Mesenchymal stem cell (in vitro differentiated cells and primary cell): ENCODE data around the gene TVP23A.
"Not testable (repeated sequence)": the region's sequence is repeated elsewhere in the genome, so short reads cannot be mapped to it uniquely, and the experiment has no call there.

Experiments
- DNase-seq: peaks from one replicate; pipeline ENCODE4 v3.0.0-alpha.2; 2013
- H2AFZ ChIP-seq: one replicate; pipeline ENCODE4 v1.6.1; 2013; ENCODE audit warnings: low read depth, mild to moderate bottlenecking, control low read depth, inconsistent platforms, low read length, moderate library complexity
- H2AK5ac ChIP-seq: 2 replicates; pipeline ENCODE4 v1.6.1; 2013; ENCODE audit warnings: low read length, moderate library complexity, mild to moderate bottlenecking, inconsistent platforms; ENCODE audit not compliant: severe bottlenecking
- H2BK120ac ChIP-seq: one replicate; pipeline ENCODE4 v1.6.1; 2013; ENCODE audit warnings: low read depth, mild to moderate bottlenecking, inconsistent platforms, low read length, moderate library complexity
- H2BK12ac ChIP-seq, 2 experiments: one replicate each; pipeline ENCODE4 v1.6.1; 2013; ENCODE audit warnings: inconsistent platforms in 2 of 2, low read length in 2 of 2, mild to moderate bottlenecking in 2 of 2, moderate library complexity in 2 of 2, control low read depth in 1 of 2
- H2BK15ac ChIP-seq: one replicate; pipeline ENCODE4 v1.6.1; 2013; ENCODE audit warnings: mild to moderate bottlenecking, low read depth, inconsistent platforms; ENCODE audit not compliant: poor library complexity, severe bottlenecking
- H2BK5ac ChIP-seq: 2 replicates; pipeline ENCODE4 v1.6.1; 2013; ENCODE audit warnings: low read depth, mild to moderate bottlenecking, low read length, control low read depth, inconsistent platforms; ENCODE audit not compliant: poor library complexity, severe bottlenecking
- H3K14ac ChIP-seq, 2 experiments: one replicate each; pipeline ENCODE4 v1.6.1; 2013; ENCODE audit warnings: inconsistent platforms in 2 of 2, low read length in 2 of 2, control low read depth in 1 of 2, mild to moderate bottlenecking in 1 of 2, moderate library complexity in 1 of 2
- H3K18ac ChIP-seq, 2 experiments: one replicate each; pipeline ENCODE4 v1.6.1; 2013; ENCODE audit warnings: inconsistent platforms in 2 of 2, low read length in 2 of 2, control low read depth in 1 of 2, low read depth in 1 of 2, mild to moderate bottlenecking in 1 of 2
- H3K23ac ChIP-seq, 2 experiments: one replicate each; pipeline ENCODE4 v1.6.1; 2013; ENCODE audit warnings: inconsistent platforms in 2 of 2, low read length in 2 of 2, mild to moderate bottlenecking in 2 of 2, moderate library complexity in 2 of 2, control low read depth in 1 of 2
- H3K27ac ChIP-seq: 2 replicates; pipeline ENCODE4 v1.5.1; 2013; ENCODE audit warnings: mild to moderate bottlenecking, moderate library complexity, low read length, control low read depth, inconsistent platforms; ENCODE audit not compliant: poor library complexity, severe bottlenecking
- H3K27me3 ChIP-seq, 2 experiments: 2 replicates each; pipeline versions ENCODE4 v1.6.1 to v1.7.0; 2013; ENCODE audit warnings: low read length in 2 of 2, mild to moderate bottlenecking in 2 of 2, moderate library complexity in 2 of 2, control low read depth in 1 of 2, inconsistent platforms in 1 of 2; ENCODE audit not compliant: control insufficient read depth in 1 of 2, insufficient read depth in 1 of 2
- H3K36me3 ChIP-seq, 2 experiments: 2 replicates each; pipeline versions ENCODE4 v1.6.1 to v1.7.0; 2013; ENCODE audit warnings: low read length in 2 of 2, control low read depth in 1 of 2, inconsistent platforms in 1 of 2, low read depth in 1 of 2, mild to moderate bottlenecking in 1 of 2; ENCODE audit not compliant: insufficient read depth in 2 of 2, control insufficient read depth in 1 of 2
- H3K4ac ChIP-seq, 2 experiments: one replicate each; pipeline ENCODE4 v1.6.1; 2013; ENCODE audit warnings: inconsistent platforms in 2 of 2, low read length in 2 of 2, mild to moderate bottlenecking in 2 of 2, moderate library complexity in 2 of 2, control low read depth in 1 of 2, low read depth in 1 of 2
- H3K4me1 ChIP-seq: 2 replicates; pipeline ENCODE4 v1.6.1; 2013; ENCODE audit warnings: low read depth, low read length, control low read depth; ENCODE audit not compliant: control insufficient read depth, insufficient read depth
- H3K4me2 ChIP-seq: 2 replicates; pipeline ENCODE4 v1.6.1; 2013; ENCODE audit warnings: low read length, mild to moderate bottlenecking, inconsistent platforms; ENCODE audit not compliant: poor library complexity, severe bottlenecking
- H3K4me3 ChIP-seq, 2 experiments: 2 replicates each; pipeline versions ENCODE4 v1.5.1 to v1.7.0; 2013; ENCODE audit warnings: low read length in 2 of 2, mild to moderate bottlenecking in 2 of 2, control low read depth in 1 of 2, low read depth in 1 of 2; ENCODE audit not compliant: insufficient read depth in 1 of 2
- H3K79me1 ChIP-seq: replicated peaks from 2 replicates; pipeline ENCODE4 v1.6.1; 2013; ENCODE audit warnings: mild to moderate bottlenecking, control low read depth, low read length, inconsistent platforms; ENCODE audit not compliant: poor library complexity, severe bottlenecking
- H3K9ac ChIP-seq: 2 replicates; pipeline ENCODE4 v1.7.0; 2013; ENCODE audit warnings: mild to moderate bottlenecking, low read length, moderate library complexity
- H3K9me3 ChIP-seq: 2 replicates; pipeline ENCODE4 v1.7.0; 2013; ENCODE audit warnings: mild to moderate bottlenecking, low read length; ENCODE audit not compliant: control insufficient read depth
- H4K8ac ChIP-seq: one replicate; pipeline ENCODE4 v1.6.1; 2013; ENCODE audit warnings: inconsistent platforms, mild to moderate bottlenecking, low read length, moderate library complexity
- H4K91ac ChIP-seq: one replicate; pipeline ENCODE4 v1.6.1; 2013; ENCODE audit warnings: mild to moderate bottlenecking, low read length, inconsistent platforms
- WGBS: methylation state at CpG from one replicate; pipeline ENCODE4 v1.1.7; 2013; ENCODE audit warnings: mixed read lengths; 5-methylcytosine and 5-hydroxymethylcytosine counted together

TVP23A gene

DNA sequence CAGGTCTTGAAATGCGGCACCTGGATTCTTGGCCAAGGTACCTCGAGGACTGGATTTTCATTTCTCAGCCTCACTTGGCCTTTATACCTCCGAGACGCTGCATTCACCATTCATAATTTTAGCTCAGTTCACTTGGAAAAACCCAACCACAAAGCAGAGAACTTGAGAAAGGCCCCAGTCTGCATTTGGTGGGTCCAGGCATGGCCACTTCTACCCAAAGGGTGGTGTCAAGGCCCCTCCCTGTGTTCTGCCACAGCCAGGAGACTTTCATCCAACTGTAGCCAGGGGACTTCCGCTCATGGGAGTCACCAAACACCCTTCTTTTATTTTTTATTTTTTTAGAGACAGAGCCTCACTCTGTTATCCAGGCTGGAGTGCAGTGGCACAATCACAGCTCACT is 14.7 kb upstream of the TVP23A start:
- peaks cover 7% of the 10 kb centered on the region for H3K9me3 ChIP-seq
- no peaks in the 10 kb centered on the region for H3K36me3 ChIP-seq
- no peak overlapping the region for H4K91ac ChIP-seq
- H3K18ac ChIP-seq, result no peak overlapping the region
- H4K8ac ChIP-seq, result no peak overlapping the region
- no peak overlapping the region for H3K4me3 ChIP-seq
- H3K27me3 ChIP-seq, result peaks cover 10 to 29% of the 10 kb centered on the region in 2 experiments
- no peak for DNase-seq
- H3K4ac ChIP-seq, result no peak overlapping the region
- no peak overlapping the region for H2BK15ac ChIP-seq
- H3K4me2 ChIP-seq, result no peak overlapping the region
- no peaks in the 10 kb centered on the region for H3K4me1 ChIP-seq
- H3K27ac ChIP-seq, result no peak overlapping the region
- H2BK5ac ChIP-seq, result no peak overlapping the region
- H2AK5ac ChIP-seq, result no peak overlapping the region
- no peaks in the 10 kb centered on the region for H3K79me1 ChIP-seq
- no peak overlapping the region for H3K23ac ChIP-seq
- no peak overlapping the region for H2AFZ ChIP-seq
- 85% methylated on average over 5 of the region's 5 CpGs for whole genome bisulfite sequencing
- H2BK120ac ChIP-seq, result no peak overlapping the region
- H3K9ac ChIP-seq, result no peak overlapping the region
- H3K14ac ChIP-seq, result no peak overlapping the region
- H2BK12ac ChIP-seq, result no peak overlapping the region

DNA sequence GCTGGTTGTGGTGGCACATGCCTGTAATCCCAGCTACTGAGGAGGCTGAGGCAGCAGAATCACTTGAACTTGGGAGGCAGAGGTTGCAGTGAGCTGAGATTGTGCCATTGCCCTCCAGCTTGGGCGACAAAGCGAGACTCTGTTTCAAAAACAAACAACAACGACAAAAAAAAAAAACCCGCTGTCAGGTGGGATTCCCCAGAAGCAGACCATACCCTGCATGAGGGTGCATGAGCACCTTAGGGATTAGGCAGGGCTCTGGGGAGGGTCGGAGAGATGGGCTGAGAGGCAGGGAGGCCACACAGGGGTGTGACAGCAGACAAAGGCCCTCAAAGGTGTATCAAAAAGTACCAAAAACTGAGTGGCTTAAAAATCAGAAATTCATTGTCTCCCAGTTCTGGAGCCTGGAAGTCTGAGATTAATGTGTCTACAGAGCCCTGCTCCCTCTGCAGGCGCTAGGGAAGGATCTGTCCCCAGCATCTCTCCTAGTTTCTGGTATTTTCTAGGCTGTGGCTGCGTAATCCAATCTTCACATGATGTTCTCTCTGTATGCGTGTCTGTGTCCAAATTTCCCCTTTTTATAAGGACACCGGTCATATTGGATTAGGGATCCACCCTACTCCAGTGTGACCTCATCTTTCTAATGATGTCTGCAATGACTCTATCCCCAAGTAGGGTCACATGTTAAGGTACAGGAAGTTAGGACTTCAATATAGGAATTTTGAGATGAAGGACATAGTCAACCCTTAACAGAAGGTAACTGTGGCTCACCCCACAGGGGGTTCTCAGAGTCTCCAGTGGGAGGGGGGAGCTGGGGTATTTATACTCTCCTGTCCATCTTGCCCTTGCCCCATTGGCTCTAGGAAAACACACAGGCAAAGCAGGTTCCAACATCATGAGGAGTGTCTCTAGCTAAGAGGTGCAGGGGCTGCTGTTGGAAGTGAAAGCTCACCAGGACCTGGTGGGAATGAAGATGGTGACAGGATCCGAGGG is 13.6 kb upstream of the TVP23A start:
- no peak overlapping the region for H3K9ac ChIP-seq
- H2BK15ac ChIP-seq, result no peak overlapping the region
- H3K27me3 ChIP-seq, result peaks cover under 1 to 29% of the 10 kb centered on the region in 2 experiments
- H3K23ac ChIP-seq, result no peak overlapping the region
- no peak overlapping the region for H3K4me2 ChIP-seq
- DNase-seq, result no peak
- H3K18ac ChIP-seq, result no peak overlapping the region
- H3K4me1 ChIP-seq, result no peaks in the 10 kb centered on the region
- H3K9me3 ChIP-seq, result peaks cover 7% of the 10 kb centered on the region
- H3K4me3 ChIP-seq, result no peak overlapping the region
- no peak overlapping the region for H3K27ac ChIP-seq
- no peak overlapping the region for H4K8ac ChIP-seq
- H2BK5ac ChIP-seq, result no peak overlapping the region
- H3K36me3 ChIP-seq, result no peaks in the 10 kb centered on the region
- no peak overlapping the region for H2BK120ac ChIP-seq
- no peak overlapping the region for H2AFZ ChIP-seq
- no peak overlapping the region for H3K14ac ChIP-seq
- no peak overlapping the region for H2AK5ac ChIP-seq
- no peaks in the 10 kb centered on the region for H3K79me1 ChIP-seq
- H2BK12ac ChIP-seq, result no peak overlapping the region
- no peak overlapping the region for H4K91ac ChIP-seq
- no peak overlapping the region for H3K4ac ChIP-seq
- WGBS, result 74% methylated on average over 10 of the region's 10 CpGs

DNA sequence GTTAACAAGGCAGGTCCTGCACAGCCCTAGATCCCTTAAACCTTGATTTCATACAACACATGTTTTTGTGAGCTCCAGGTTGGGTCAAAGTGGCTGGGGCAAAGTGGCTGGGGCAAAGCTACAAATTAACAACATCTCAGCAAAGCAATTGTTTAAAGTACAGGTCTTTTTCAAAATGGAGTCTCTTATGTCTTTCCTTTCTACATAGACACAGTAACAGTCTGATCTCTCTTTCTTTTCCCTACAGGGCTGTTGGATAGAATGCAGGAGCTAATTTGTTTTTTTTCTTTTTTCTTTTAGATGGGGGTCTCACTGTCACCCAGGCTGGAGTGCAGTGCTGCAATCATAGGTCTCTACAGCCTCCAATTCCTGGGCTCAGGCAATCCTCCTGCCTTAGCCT is 11.6 kb upstream of the TVP23A start:
- H2BK5ac ChIP-seq, H4K91ac ChIP-seq: not testable (repeated sequence)

DNA sequence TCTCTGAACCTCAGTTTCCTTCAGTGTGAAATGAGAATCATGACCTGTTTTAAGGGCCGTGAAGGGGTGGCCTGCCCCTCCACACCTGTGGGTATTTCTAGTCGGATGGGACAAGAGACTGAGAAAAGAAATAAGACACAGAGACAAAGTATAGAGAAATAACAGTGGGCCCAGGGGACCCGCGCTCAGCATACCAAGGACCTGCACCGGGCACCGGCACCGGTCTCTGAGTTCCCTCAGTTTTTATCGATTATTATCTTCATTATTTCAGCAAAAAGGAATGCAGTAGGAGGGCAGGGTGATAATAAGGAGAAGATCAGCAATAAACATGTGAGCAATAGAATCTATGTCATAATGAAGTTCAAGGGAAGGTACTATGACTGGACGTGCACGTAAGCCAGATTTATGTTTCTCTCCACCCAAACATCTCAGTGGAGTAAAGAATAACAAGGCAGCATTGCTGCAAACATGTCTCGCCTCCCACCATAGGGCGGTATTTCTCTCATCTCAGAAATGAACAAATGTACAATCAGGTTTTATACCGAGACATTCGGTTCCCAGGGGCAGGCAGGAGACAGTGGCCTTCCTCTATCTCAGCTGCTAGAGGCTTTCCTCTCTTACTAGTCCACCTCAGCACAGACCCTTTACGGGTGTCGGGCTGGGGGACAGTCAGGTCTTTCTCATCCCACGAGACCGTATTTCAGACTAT is 10.9 kb upstream of the TVP23A start:
- not testable (repeated sequence) for H3K9me3 ChIP-seq, DNase-seq, H3K14ac ChIP-seq, H2AFZ ChIP-seq, H2BK15ac ChIP-seq, H3K79me1 ChIP-seq, H3K4me2 ChIP-seq, H4K8ac ChIP-seq, H2BK120ac ChIP-seq, H3K18ac ChIP-seq, H3K4me1 ChIP-seq, H3K36me3 ChIP-seq, H2BK12ac ChIP-seq, H3K27ac ChIP-seq, H3K4ac ChIP-seq, H2BK5ac ChIP-seq, H2AK5ac ChIP-seq, H3K23ac ChIP-seq, H4K91ac ChIP-seq
- Histone ChIP-seq H3K4me3 (peak overlapping the region in 1 of 2 experiments; percentile 65), H3K27me3 (peaks cover 0 to 20% of the 10 kb centered on the region in 2 experiments), H3K9ac (peak overlapping the region; percentile 92)
- WGBS, result 88% methylated on average over 15 of the region's 18 CpGs

More for the DNA sequence above, 11.6 kb upstream of the TVP23A start:
- not testable (repeated sequence) for H4K8ac ChIP-seq, H3K23ac ChIP-seq, H3K9me3 ChIP-seq, H3K27ac ChIP-seq, H3K36me3 ChIP-seq, H3K4ac ChIP-seq, H3K4me3 ChIP-seq, H2BK12ac ChIP-seq, H3K18ac ChIP-seq, H2AFZ ChIP-seq, DNase-seq, H3K79me1 ChIP-seq, H2BK15ac ChIP-seq, H3K4me2 ChIP-seq, H2BK120ac ChIP-seq, H3K14ac ChIP-seq, H2AK5ac ChIP-seq, H3K9ac ChIP-seq, H3K4me1 ChIP-seq
- H3K27me3 ChIP-seq, result peaks cover 0 to 22% of the 10 kb centered on the region in 2 experiments
